ENCODE results near the gene CTNNA3.

CTNNA3 gene

DNA sequence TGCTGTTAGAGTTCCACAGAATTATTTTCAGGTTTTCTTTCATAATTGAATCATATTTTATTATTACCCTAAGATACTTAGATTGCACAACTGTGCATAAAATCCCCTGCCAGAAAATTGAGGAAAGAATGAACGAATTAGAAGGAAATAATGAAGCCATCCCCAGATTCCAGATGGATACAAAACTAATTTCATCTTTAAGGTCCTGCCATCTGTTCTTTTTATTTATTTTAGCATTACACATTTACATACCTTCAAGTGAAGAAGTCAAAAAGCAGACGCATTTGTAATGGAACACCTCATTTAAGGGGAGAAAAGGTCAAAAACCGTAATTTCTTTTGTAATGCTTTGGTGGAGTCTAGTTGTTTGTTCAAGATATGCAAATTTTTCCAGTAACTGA lies 847.1 kb downstream of the CTNNA3 start:
- Histone ChIP-seq H3K4me2 (ENCODE audit: low read depth, low read length, poor library complexity, severe bottlenecking) (no peak overlapping the region), H3K27me3 (ENCODE audit: insufficient read depth, low read length, poor library complexity, severe bottlenecking) (no peaks in the 10 kb centered on the region), H3K4me1 (ENCODE audit: insufficient read depth, low read length, poor library complexity, severe bottlenecking) (no peaks in the 10 kb centered on the region), H3K4me3 (ENCODE audit: low read length, poor library complexity, severe bottlenecking) (no peak overlapping the region), H3K9me2 (replicated peaks; ENCODE audit: low read depth, low read length) (no peaks in the 10 kb centered on the region), H4K20me1 (ENCODE audit: insufficient read depth, low read length, poor library complexity, severe bottlenecking) (no peaks in the 10 kb centered on the region), H3K36me3 (ENCODE audit: insufficient read depth, low read length) (no peaks in the 10 kb centered on the region), H3K79me2 (ENCODE audit: insufficient read depth, low read length) (no peaks in the 10 kb centered on the region), H3K9me3 (ENCODE audit: insufficient read depth, low read depth, low read length) (no peaks in the 10 kb centered on the region), H3F3A (ENCODE audit: low read depth) (no peaks in the 10 kb centered on the region), H3K9ac (ENCODE audit: low read depth, low read length, poor library complexity, severe bottlenecking) (no peak overlapping the region), H2AFZ (ENCODE audit: low read length) (no peak overlapping the region)
- TF ChIP-seq, protein P1, sequence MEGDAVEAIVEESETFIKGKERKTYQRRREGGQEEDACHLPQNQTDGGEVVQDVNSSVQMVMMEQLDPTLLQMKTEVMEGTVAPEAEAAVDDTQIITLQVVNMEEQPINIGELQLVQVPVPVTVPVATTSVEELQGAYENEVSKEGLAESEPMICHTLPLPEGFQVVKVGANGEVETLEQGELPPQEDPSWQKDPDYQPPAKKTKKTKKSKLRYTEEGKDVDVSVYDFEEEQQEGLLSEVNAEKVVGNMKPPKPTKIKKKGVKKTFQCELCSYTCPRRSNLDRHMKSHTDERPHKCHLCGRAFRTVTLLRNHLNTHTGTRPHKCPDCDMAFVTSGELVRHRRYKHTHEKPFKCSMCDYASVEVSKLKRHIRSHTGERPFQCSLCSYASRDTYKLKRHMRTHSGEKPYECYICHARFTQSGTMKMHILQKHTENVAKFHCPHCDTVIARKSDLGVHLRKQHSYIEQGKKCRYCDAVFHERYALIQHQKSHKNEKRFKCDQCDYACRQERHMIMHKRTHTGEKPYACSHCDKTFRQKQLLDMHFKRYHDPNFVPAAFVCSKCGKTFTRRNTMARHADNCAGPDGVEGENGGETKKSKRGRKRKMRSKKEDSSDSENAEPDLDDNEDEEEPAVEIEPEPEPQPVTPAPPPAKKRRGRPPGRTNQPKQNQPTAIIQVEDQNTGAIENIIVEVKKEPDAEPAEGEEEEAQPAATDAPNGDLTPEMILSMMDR (conservative IDR thresholded peaks at IDR 0.05; ENCODE audit: low read length), result no peak
- TF ChIP-seq EZH2phosphoT487 (IDR thresholded peaks at IDR 0.05; ENCODE audit: borderline replicate concordance), result no peak

GRCh38 chr10:66844176-66844942 lies 851.6 kb downstream of the CTNNA3 start:
- Histone ChIP-seq H3K4me2 (ENCODE audit: low read depth, low read length, poor library complexity, severe bottlenecking) (no peak overlapping the region), H3K4me1 (ENCODE audit: insufficient read depth, low read length, poor library complexity, severe bottlenecking) (no peaks in the 10 kb centered on the region), H3K9ac (ENCODE audit: low read depth, low read length, poor library complexity, severe bottlenecking) (no peak overlapping the region), H3K9me2 (replicated peaks; ENCODE audit: low read depth, low read length) (no peaks in the 10 kb centered on the region), H3K4me3 (ENCODE audit: low read length, poor library complexity, severe bottlenecking) (no peak overlapping the region), H2AFZ (ENCODE audit: low read length) (no peak overlapping the region), H3K9me3 (ENCODE audit: insufficient read depth, low read depth, low read length) (no peaks in the 10 kb centered on the region; the same call in 1 of the 2 replicates), H3K36me3 (ENCODE audit: insufficient read depth, low read length) (no peaks in the 10 kb centered on the region), H3F3A (ENCODE audit: low read depth) (no peaks in the 10 kb centered on the region), H3K27me3 (ENCODE audit: insufficient read depth, low read length, poor library complexity, severe bottlenecking) (no peaks in the 10 kb centered on the region), H3K79me2 (ENCODE audit: insufficient read depth, low read length) (no peaks in the 10 kb centered on the region), H4K20me1 (ENCODE audit: insufficient read depth, low read length, poor library complexity, severe bottlenecking) (no peaks in the 10 kb centered on the region)
- TF ChIP-seq EZH2phosphoT487 (IDR thresholded peaks at IDR 0.05; ENCODE audit: borderline replicate concordance), result no peak
- TF ChIP-seq, protein P1 (conservative IDR thresholded peaks at IDR 0.05; ENCODE audit: low read length), result no peak

- no peaks in the 10 kb centered on the region; the same call in 1 of the 2 replicates for H3K9me3 ChIP-seq (ENCODE audit: insufficient read depth, low read depth, low read length)
- H3K4me2 ChIP-seq (ENCODE audit: low read depth, low read length, poor library complexity, severe bottlenecking), result no peak overlapping the region
- H4K20me1 ChIP-seq (ENCODE audit: insufficient read depth, low read length, poor library complexity, severe bottlenecking), result no peaks in the 10 kb centered on the region
- no peaks in the 10 kb centered on the region for H3K4me1 ChIP-seq (ENCODE audit: insufficient read depth, low read length, poor library complexity, severe bottlenecking)
- no peaks in the 10 kb centered on the region for H3F3A ChIP-seq (ENCODE audit: low read depth)
- no peaks in the 10 kb centered on the region for H3K9me2 ChIP-seq (replicated peaks; ENCODE audit: low read depth, low read length)
- no peaks in the 10 kb centered on the region for H3K36me3 ChIP-seq (ENCODE audit: insufficient read depth, low read length)
- no peak overlapping the region for H3K9ac ChIP-seq (ENCODE audit: low read depth, low read length, poor library complexity, severe bottlenecking)
- no peak for TF ChIP-seq EZH2phosphoT487 (IDR thresholded peaks at IDR 0.05; ENCODE audit: borderline replicate concordance)
- TF ChIP-seq, protein P1 (conservative IDR thresholded peaks at IDR 0.05; ENCODE audit: low read length), result no peak
- no peak overlapping the region for H2AFZ ChIP-seq (ENCODE audit: low read length)
- no peaks in the 10 kb centered on the region for H3K79me2 ChIP-seq (ENCODE audit: insufficient read depth, low read length)
- H3K27me3 ChIP-seq (ENCODE audit: insufficient read depth, low read length, poor library complexity, severe bottlenecking), result no peaks in the 10 kb centered on the region
- no peak overlapping the region for H3K4me3 ChIP-seq (ENCODE audit: low read length, poor library complexity, severe bottlenecking)
Measured at GRCh38 chr10:66843396-66843795, 852.6 kb downstream of the CTNNA3 start.
